HG03139 (cell line): Measurements from ENCODE around the gene TMEM218.
"Not testable (repeated sequence)": the region's sequence is repeated elsewhere in the genome, so short reads cannot be mapped to it uniquely, and the experiment has no call there.

Source experiments
- ATAC-seq: cut with Tn5 transposase; IDR thresholded peaks from one replicate; pipeline ENCODE4 v1.9.1; 2021; ENCODE audit not compliant: unreplicated experiment

The TMEM218 gene

DNA sequence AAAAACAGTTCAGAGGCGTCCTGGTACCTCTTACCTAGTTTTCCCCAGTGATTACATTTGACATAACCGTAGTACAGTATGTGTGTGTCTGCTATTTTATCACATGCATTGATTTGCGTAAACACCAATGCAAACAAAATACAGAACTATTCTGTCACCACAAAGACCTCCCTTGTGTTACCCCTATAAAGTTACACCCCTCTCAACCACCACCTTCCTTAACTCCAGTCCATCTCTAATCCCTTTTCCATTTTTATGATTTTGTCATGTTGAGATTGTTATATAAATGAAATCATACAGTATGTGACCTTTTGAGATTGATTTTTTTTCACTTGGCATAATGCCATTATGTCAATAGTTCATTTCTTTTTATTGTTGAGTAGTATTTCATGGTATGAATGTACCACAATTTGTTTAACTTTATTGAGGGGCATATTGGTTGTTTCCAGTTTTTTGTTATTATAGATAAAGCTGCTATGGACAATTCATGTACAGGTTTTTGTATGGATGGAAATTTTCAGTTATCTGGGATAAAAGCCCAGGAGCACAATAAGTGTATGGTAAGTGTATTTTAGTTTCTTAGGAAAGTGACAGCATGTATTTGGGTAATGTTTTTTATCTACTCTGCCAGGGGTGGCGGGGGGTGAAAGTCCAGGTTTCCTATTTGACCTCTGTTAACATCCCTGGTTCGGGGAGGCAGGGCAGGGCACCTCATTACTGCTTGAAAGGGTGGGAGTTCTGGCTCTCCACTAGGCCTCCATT is 54.3 kb downstream of the TMEM218 start:
- no peak for ATAC-seq

DNA sequence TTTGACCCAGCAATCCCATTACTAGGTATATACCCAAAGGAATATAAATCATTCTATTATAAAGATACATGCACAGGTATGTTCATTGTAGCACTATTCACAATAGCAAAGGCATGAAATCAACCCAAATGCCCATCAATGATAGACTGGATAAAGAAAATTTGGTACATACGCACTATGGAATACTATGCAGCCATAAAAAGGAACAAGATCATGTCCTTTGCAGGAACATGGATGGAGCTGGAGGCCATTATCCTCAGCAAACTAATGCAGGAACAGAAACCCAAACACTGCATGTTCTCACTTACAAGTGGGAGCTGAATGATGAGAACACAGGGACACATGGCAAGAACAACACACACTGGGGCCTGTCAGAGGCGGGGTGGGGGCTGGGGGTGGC is 55.3 kb downstream of the TMEM218 start:
- ATAC-seq: not testable (repeated sequence)

DNA sequence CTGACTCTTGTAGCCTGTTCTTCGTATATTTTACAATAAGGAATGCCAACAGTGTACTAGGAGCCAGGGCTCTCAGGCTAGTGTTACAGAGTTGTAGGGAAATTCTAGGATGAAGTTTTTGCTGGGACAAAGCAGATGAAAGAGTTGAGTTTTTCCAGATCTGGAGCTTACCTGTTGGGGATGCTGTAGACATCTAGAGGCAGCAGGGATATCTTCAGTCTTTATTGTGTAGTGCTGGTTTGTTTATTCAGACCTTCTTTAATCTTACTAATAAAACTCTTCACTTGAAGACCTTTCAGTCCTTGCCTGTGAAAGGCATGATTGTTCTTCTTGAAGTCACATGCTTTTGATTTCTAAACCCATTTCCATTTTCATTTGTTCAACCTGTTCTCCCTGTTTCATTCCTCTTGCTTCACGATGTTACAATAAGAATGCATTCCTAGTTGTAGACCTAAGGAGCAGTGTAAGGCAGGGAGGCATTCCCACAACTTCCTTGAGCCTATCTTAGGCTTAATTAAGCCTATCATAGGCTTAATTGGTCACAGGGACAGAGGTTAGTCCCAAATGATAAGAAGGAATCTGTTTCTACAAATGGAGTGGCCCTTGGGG is 56.2 kb downstream of the TMEM218 start:
- no peak for ATAC-seq

DNA sequence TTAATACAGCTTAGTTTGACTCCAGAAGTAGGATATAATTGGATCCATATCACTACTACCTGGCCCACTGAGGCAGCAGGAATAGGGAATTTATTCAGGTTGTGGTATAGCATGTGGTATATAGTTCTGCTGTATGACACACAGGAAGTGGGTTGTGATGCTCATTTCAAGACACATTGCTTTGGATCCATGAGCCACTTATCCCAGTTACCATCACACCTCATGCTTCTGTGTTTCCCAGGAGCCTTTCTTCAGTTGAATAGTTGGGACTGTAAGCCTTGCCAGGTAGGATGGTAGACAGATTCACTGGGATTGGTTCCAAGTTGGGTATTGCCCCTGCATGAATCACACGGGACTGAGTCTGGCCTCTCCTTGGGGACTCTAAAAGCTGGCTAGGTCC is 58.3 kb downstream of the TMEM218 start:
- ATAC-seq: no peak

DNA sequence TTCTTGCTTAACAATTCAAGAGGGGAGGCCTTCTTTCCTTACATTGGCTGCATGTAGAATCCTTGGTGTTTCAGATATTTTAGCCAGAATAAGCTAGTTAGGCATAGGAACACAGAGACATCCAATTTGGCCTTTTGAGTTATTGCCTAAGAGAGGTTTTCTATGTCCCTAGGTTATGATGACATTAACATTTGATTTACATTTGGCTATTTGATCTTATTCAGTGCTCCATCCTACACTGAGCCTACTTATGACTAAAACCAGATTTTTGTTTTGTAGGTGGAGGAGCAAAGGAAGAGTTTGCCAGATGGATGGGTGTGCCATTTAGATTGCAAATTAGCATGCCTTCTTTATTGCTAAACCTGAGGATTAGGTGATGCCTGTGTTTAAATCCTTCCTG is 59.4 kb downstream of the TMEM218 start:
- ATAC-seq: no peak

DNA sequence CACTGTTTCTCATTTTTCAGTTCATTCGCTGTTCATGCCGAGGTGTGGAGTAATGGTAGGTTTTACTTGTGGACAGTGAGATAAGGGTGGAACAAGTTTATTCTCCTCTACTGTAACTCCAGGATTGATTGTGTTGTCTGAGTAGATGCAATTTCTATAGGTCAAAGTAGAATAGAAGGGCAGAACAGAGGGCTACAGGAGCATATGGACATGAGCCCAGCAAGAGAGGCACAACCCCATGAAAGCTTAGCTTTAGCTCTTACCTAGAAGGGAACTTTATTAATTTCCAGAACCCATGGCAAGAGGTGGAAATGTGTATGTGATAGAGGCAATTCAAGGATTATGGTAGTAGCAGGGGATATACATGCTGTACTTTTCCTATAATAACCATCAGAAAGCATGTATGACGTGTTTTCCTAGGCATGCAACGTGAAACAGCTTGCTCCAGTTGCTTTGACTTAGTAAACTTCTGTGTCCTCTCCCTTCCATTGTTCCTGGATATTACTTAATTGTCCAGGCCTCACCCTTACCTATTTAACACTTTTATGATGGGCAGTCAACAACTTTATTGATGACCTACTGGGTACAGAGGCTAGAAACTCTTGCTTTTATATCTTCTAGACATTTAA is 62.1 kb downstream of the TMEM218 start:
- no peak for ATAC-seq
